T-cell (primary cell): ENCODE data around the gene PSMD14. TPM values are rescaled to one million over a fixed set of nuclear protein-coding genes. Genes with fewer than 3 reads are reported as not detected.
A peak's percentile ranks its signal among the peaks of the same experiment; 100 is the strongest.

Experiments used
- ATAC-seq, 4 experiments: fragments of 200-7000 bp in 3 of 4; fragments of 150-1000 bp in 1 of 4; cut with Tn5 transposase; replicated peaks in 1 of 4; 1 replicate in 3 of 4; 2 replicates in 1 of 4; pipeline ENCODE4 v1.10.0; 2021; ENCODE audit warnings: moderate library complexity in 3 of 4, mild to moderate bottlenecking in 2 of 4, moderate number of reproducible peaks in 1 of 4
- CTCF ChIA-PET, 2 donors: fragments of 300-600 bp; sonication (Branson Sonifier 250); formaldehyde crosslinking; loops; one replicate each; lab custom pipeline; 2022; ENCODE audit warnings: antibody characterized with exemption in 2 of 2; lab: Charles Lee
- POLR2A ChIA-PET, 2 donors: fragments of 300-600 bp; sonication (Branson Sonifier 250); formaldehyde crosslinking; loops; one replicate each; lab custom pipeline; 2022; ENCODE audit warnings: antibody characterized with exemption in 2 of 2; lab: Charles Lee
- DNase-seq, 35 experiments: peaks; one replicate each; pipeline versions ENCODE4 v3.0.0 to v3.0.0-alpha.2; 2013 to 2023
- H3K27ac ChIP-seq: one replicate; pipeline ENCODE4 v1.5.1; 2013; ENCODE audit warnings: low read length
- H3K27me3 ChIP-seq, 2 experiments: replicated peaks in 1 of 2; 1 replicate in 1 of 2; 2 replicates in 1 of 2; pipeline versions ENCODE4 v1.6.1 to v1.7.0; 2013; ENCODE audit warnings: low read length in 1 of 2, mixed read lengths in 1 of 2; ENCODE audit not compliant: control insufficient read depth in 2 of 2, insufficient read depth in 2 of 2; ENCODE audit errors: extremely low read depth in 1 of 2
- H3K36me3 ChIP-seq, 2 donors: 1 replicate in 1 of 2; 2 replicates in 1 of 2; pipeline versions ENCODE4 v1.6.1 to v1.7.0; 2013; ENCODE audit warnings: low read length in 1 of 2; ENCODE audit not compliant: control insufficient read depth in 2 of 2, insufficient read depth in 1 of 2; ENCODE audit errors: extremely low read depth in 1 of 2
- H3K4me1 ChIP-seq, 2 experiments: 1 replicate in 1 of 2; 2 replicates in 1 of 2; pipeline versions ENCODE4 v1.6.1 to v1.7.0; 2013; ENCODE audit warnings: low read length in 2 of 2, mixed read lengths in 1 of 2; ENCODE audit not compliant: insufficient read depth in 2 of 2, control insufficient read depth in 1 of 2; ENCODE audit errors: extremely low read depth in 1 of 2
- H3K4me3 ChIP-seq, 2 donors: 1 replicate in 1 of 2; 2 replicates in 1 of 2; pipeline versions ENCODE4 v1.5.1 to v1.7.0; 2013; ENCODE audit warnings: mild to moderate bottlenecking in 2 of 2, low read length in 1 of 2, moderate library complexity in 1 of 2; ENCODE audit not compliant: control insufficient read depth in 1 of 2; ENCODE audit errors: extremely low read depth in 1 of 2
- H3K9me3 ChIP-seq: 2 replicates; pipeline ENCODE4 v1.7.0; 2013
- H3K27ac Mint-ChIP-seq, 2 donors: one replicate each; pipeline ENCODE4 v1.8.0; 2020 to 2021; ENCODE audit warnings: mild to moderate bottlenecking in 2 of 2, mixed read lengths in 2 of 2
- H3K27me3 Mint-ChIP-seq, 2 donors: one replicate each; pipeline ENCODE4 v1.8.0; 2021 to 2022; ENCODE audit warnings: mixed read lengths in 2 of 2
- H3K36me3 Mint-ChIP-seq: one replicate; pipeline ENCODE4 v1.8.0; 2021; ENCODE audit warnings: mixed read lengths
- H3K4me1 Mint-ChIP-seq, 3 donors: one replicate each; pipeline ENCODE4 v1.8.0; 2020 to 2022; ENCODE audit warnings: mixed read lengths in 3 of 3, mild to moderate bottlenecking in 1 of 3
- H3K4me3 Mint-ChIP-seq, 3 donors: one replicate each; pipeline ENCODE4 v1.8.0; 2020 to 2022; ENCODE audit warnings: mild to moderate bottlenecking in 3 of 3, mixed read lengths in 3 of 3, moderate library complexity in 3 of 3
- H3K9me3 Mint-ChIP-seq, 3 donors: one replicate each; pipeline ENCODE4 v1.8.0; 2020 to 2022; ENCODE audit warnings: mixed read lengths in 3 of 3
- WGBS: methylation state at CpG from one replicate; pipeline ENCODE4 v1.1.5; 2013; ENCODE audit warnings: missing lambda C conversion rate; ENCODE audit not compliant: insufficient coverage; 5-methylcytosine and 5-hydroxymethylcytosine counted together
- total RNA-seq, 35 experiments: library from RNA in 6 of 35; stranded (reverse) in 6 of 35; fragments of 120-200 nt in 1 of 35; gene quantifications; one replicate each; pipeline versions ENCODE4 v1.2.1 to v1.2.4 and lab custom pipeline; 2013 to 2026

Gene PSMD14
- total RNA-seq, 5 donors from 2014 or later (not counting 1 experiment from before 2014, with no cell fraction given), result 18.7 to 24.9 (median 21.2) TPM

GRCh38 chr2:161409308-161409907, 101.2 kb downstream of the PSMD14 start:
- ATAC-seq (no peak), DNase-seq (no peak)
- Mint-ChIP-seq H3K27me3 (peaks cover 4 to 6% of the 10 kb centered on the region in 2 donors), H3K4me1 (peaks cover 0 to 6% (median 4%) of the 10 kb centered on the region in 3 donors), H3K4me3 (no peak overlapping the region), H3K36me3 (peaks cover 14% of the 10 kb centered on the region), H3K27ac (no peak overlapping the region), H3K9me3 (no peaks in the 10 kb centered on the region)
- Histone ChIP-seq H3K27me3 (peaks cover 0 to 7% of the 10 kb centered on the region in 2 experiments), H3K27ac (no peak overlapping the region), H3K4me3 (no peak overlapping the region), H3K4me1 (peaks cover 0 to 6% of the 10 kb centered on the region in 2 experiments), H3K36me3 (no peaks in the 10 kb centered on the region), H3K9me3 (no peaks in the 10 kb centered on the region)
- no CpG with 5 or more reads among the region's 1 CpG for WGBS
- POLR2A ChIA-PET, result no interaction called here
- CTCF ChIA-PET, result no interaction called here

GRCh38 chr2:161412346-161412745, 104.1 kb downstream of the PSMD14 start:
- Histone ChIP-seq H3K9me3 (no peaks in the 10 kb centered on the region), H3K27ac (no peak overlapping the region), H3K4me1 (peaks cover 5 to 34% of the 10 kb centered on the region in 2 experiments), H3K36me3 (no peaks in the 10 kb centered on the region), H3K27me3 (peaks cover 5 to 36% of the 10 kb centered on the region in 2 experiments), H3K4me3 (no peak overlapping the region)
- H3K4me1 Mint-ChIP-seq, result peaks cover 26 to 30% (median 28%) of the 10 kb centered on the region in 3 donors
- DNase-seq, result no peak
- no peak for ATAC-seq
- POLR2A ChIA-PET, result no interaction called here
- H3K4me3 Mint-ChIP-seq, result no peak overlapping the region
- no peaks in the 10 kb centered on the region for H3K9me3 Mint-ChIP-seq
- CTCF ChIA-PET, result no interaction called here
- H3K27ac Mint-ChIP-seq, result no peak overlapping the region
- peaks cover 30 to 31% of the 10 kb centered on the region in 2 donors for H3K27me3 Mint-ChIP-seq
- H3K36me3 Mint-ChIP-seq, result peaks cover 14% of the 10 kb centered on the region

GRCh38 chr2:161414042-161415033, 106.1 kb downstream of the PSMD14 start:
- peaks cover 45 to 46% (median 45%) of the 10 kb centered on the region in 3 donors for H3K4me1 Mint-ChIP-seq
- DNase-seq (peak in 1 of 35 experiments; percentile 12), ATAC-seq (peak; percentile 41 to 61 (median 58))
- ChIA-PET POLR2A (no interaction called here), CTCF (no interaction called here)
- Histone ChIP-seq H3K4me3 (peak overlapping the region; percentile 26 to 64), H3K36me3 (no peaks in the 10 kb centered on the region), H3K27ac (no peak overlapping the region), H3K4me1 (peaks cover 5 to 43% of the 10 kb centered on the region in 2 experiments), H3K9me3 (no peaks in the 10 kb centered on the region), H3K27me3 (peaks cover 7 to 53% of the 10 kb centered on the region in 2 experiments)
- peaks cover 49 to 50% of the 10 kb centered on the region in 2 donors for H3K27me3 Mint-ChIP-seq
- 12% methylated on average over 63 of the region's 69 CpGs for WGBS
- H3K9me3 Mint-ChIP-seq, result no peaks in the 10 kb centered on the region
- peaks cover 7% of the 10 kb centered on the region for H3K36me3 Mint-ChIP-seq
- no peak overlapping the region for H3K27ac Mint-ChIP-seq
- peak overlapping the region; percentile 58 to 85 (median 71) for H3K4me3 Mint-ChIP-seq

- Histone ChIP-seq H3K4me3 (peak overlapping the region; percentile 26 to 64), H3K27me3 (peaks cover 11 to 55% of the 10 kb centered on the region in 2 experiments), H3K4me1 (peaks cover 5 to 43% of the 10 kb centered on the region in 2 experiments), H3K36me3 (no peaks in the 10 kb centered on the region), H3K27ac (no peak overlapping the region), H3K9me3 (no peaks in the 10 kb centered on the region)
- CTCF ChIA-PET, result interaction anchor here (0.6 kb wide), 2 partner anchors 190 to 265 kb away, joined by 3 to 5 read pairs; no protein-coding TSS in a partner anchor
- Mint-ChIP-seq H3K27ac (no peak overlapping the region), H3K9me3 (no peaks in the 10 kb centered on the region), H3K4me3 (peak overlapping the region; percentile 58 to 85 (median 71)), H3K36me3 (peaks cover 7% of the 10 kb centered on the region), H3K27me3 (peaks cover 57 to 58% of the 10 kb centered on the region in 2 donors), H3K4me1 (peaks cover 46 to 48% (median 46%) of the 10 kb centered on the region in 3 donors)
- WGBS, result 10% methylated on average over 11 of the region's 29 CpGs
- POLR2A ChIA-PET, result interaction anchor here in 1 of 2 donors (0.6 to 1.0 kb wide), 3 partner anchors 479 to 903 kb away, joined by 3 read pairs; partner anchors contain the start of gene IFIH1
- DNase-seq, result peak in 2 of 35 experiments; percentile 10 to 21
- ATAC-seq, result peak; percentile 32 to 59 (median 46)
These were observed 107.1 kb downstream of the PSMD14 start for GRCh38 chr2:161415034-161415986.

GRCh38 chr2:161415987-161416707, 107.9 kb downstream of the PSMD14 start, which contains the start of gene TBR1:
Gene TBR1 (plus strand): TSS chr2:161416297. CDS start chr2:161416411, 114 bp downstream.
- peaks cover 16 to 59% of the 10 kb centered on the region in 2 experiments for H3K27me3 ChIP-seq
- no peaks in the 10 kb centered on the region for H3K36me3 ChIP-seq
- peak within 1 kb of the TSS; percentile 58 to 85 (median 71) for H3K4me3 Mint-ChIP-seq
- CTCF ChIA-PET, result interaction anchor here (0.6 to 1.2 kb wide), 2 partner anchors 11 to 266 kb away, joined by 3 to 5 read pairs; no protein-coding TSS in a partner anchor
- peaks cover 46 to 48% (median 48%) of the 10 kb centered on the region in 3 donors for H3K4me1 Mint-ChIP-seq
- 5% methylated on average over 12 of the region's 16 CpGs for WGBS
- H3K9me3 Mint-ChIP-seq, result no peaks in the 10 kb centered on the region
- H3K4me1 ChIP-seq, result peaks cover 5 to 43% of the 10 kb centered on the region in 2 experiments
- peak within 1 kb of the TSS; percentile 26 to 64 for H3K4me3 ChIP-seq
- H3K27ac Mint-ChIP-seq, result peak within 1 kb of the TSS in 1 of 2 donors; percentile 33
- H3K27me3 Mint-ChIP-seq, result peaks cover 65 to 66% of the 10 kb centered on the region in 2 donors
- POLR2A ChIA-PET, result interaction anchor here in 1 of 2 donors (0.6 to 1.0 kb wide), 2 partner anchors 498 to 903 kb away, joined by 3 read pairs; partner anchors contain the start of gene IFIH1
- no peak within 1 kb of the TSS for H3K27ac ChIP-seq
- ATAC-seq (peak in 1 of 4 experiments; percentile 17), DNase-seq (peak in 2 of 35 experiments; percentile 9 to 25)
- H3K36me3 Mint-ChIP-seq, result peaks cover 6% of the 10 kb centered on the region
- H3K9me3 ChIP-seq, result no peaks in the 10 kb centered on the region
